WTC11 (cell line): Measurements from ENCODE around the gene EPHA6. TPM values are rescaled to one million over a fixed set of nuclear protein-coding genes. Genes with fewer than 3 reads are reported as not detected.

ENCODE experiments used
- ATAC-seq: fragments of 200-7000 bp; cut with Tn5 transposase; 2 replicates; pipeline ENCODE4 v1.10.0; 2021; ENCODE audit warnings: mild to moderate bottlenecking, moderate library complexity
- CTCF ChIA-PET: fragments of 300-600 bp; sonication (Branson Sonifier 250); formaldehyde crosslinking; loops from one replicate; lab custom pipeline; 2021; ENCODE audit warnings: antibody characterized with exemption; lab: Charles Lee
- POLR2A ChIA-PET: fragments of 350-600 bp; sonication (Branson Sonifier 250); formaldehyde crosslinking; loops from one replicate; lab custom pipeline; 2021; ENCODE audit warnings: antibody characterized with exemption; lab: Charles Lee
- DNase-seq: peaks from one replicate; pipeline ENCODE4 v3.0.0; 2021; ENCODE audit warnings: low spot score
- H3K27ac Mint-ChIP-seq: 2 replicates; pipeline ENCODE4 v1.8.0; 2021; ENCODE audit warnings: mixed read lengths
- H3K27me3 Mint-ChIP-seq: 2 replicates; pipeline ENCODE4 v1.8.0; 2021; ENCODE audit warnings: low read depth, mild to moderate bottlenecking, moderate library complexity, mixed read lengths
- H3K36me3 Mint-ChIP-seq: 2 replicates; pipeline ENCODE4 v1.8.0; 2021; ENCODE audit warnings: mixed read lengths
- H3K4me1 Mint-ChIP-seq: 2 replicates; pipeline ENCODE4 v1.8.0; 2022; ENCODE audit warnings: mixed read lengths
- H3K4me3 Mint-ChIP-seq: 2 replicates; pipeline ENCODE4 v1.8.0; 2021; ENCODE audit warnings: mild to moderate bottlenecking, moderate library complexity, mixed read lengths
- H3K9me3 Mint-ChIP-seq: 2 replicates; pipeline ENCODE4 v1.8.0; 2021; ENCODE audit warnings: mixed read lengths
- ATF1 ChIP-seq: sonication (generic); formaldehyde crosslinking; IDR thresholded peaks from 2 replicates; pipeline ENCODE4 v1.8.1; 2023; ENCODE audit warnings: mild to moderate bottlenecking, moderate library complexity, missing genetic modification reagents
- ESRRA ChIP-seq: sonication (generic); formaldehyde crosslinking; IDR thresholded peaks from 2 replicates; pipeline ENCODE4 v1.8.1; 2022; ENCODE audit warnings: mild to moderate bottlenecking, missing genetic modification reagents, borderline replicate concordance
- FOXJ3 ChIP-seq: sonication (generic); formaldehyde crosslinking; IDR thresholded peaks from 2 replicates; pipeline ENCODE4 v1.9.0; 2021; ENCODE audit warnings: missing genetic modification reagents, mild to moderate bottlenecking, borderline replicate concordance
- FOXP1 ChIP-seq: sonication (generic); formaldehyde crosslinking; IDR thresholded peaks from 2 replicates; pipeline ENCODE4 v1.8.0; 2022; ENCODE audit warnings: missing genetic modification reagents, mild to moderate bottlenecking, moderate library complexity, borderline replicate concordance
- FOXP4 ChIP-seq: sonication (generic); formaldehyde crosslinking; IDR thresholded peaks from 2 replicates; pipeline ENCODE4 v1.8.0; 2022; ENCODE audit warnings: mild to moderate bottlenecking, missing genetic modification reagents
- GTF2I ChIP-seq: fragments of 250-450 bp; sonication (Bioruptor Pico); conservative IDR thresholded peaks from 2 replicates; pipeline ENCODE4 v1.4.0; 2021; ENCODE audit warnings: mild to moderate bottlenecking
- IRF2 ChIP-seq: sonication (generic); formaldehyde crosslinking; IDR thresholded peaks from 2 replicates; pipeline ENCODE4 v1.8.0; 2022; ENCODE audit warnings: low read depth, missing genetic modification reagents, borderline replicate concordance
- JUN ChIP-seq: sonication (generic); formaldehyde crosslinking; IDR thresholded peaks from 2 replicates; pipeline ENCODE4 v1.8.0; 2023; ENCODE audit warnings: mild to moderate bottlenecking, missing genetic modification reagents
- KAT7 ChIP-seq: sonication (generic); formaldehyde crosslinking; IDR thresholded peaks from 2 replicates; pipeline ENCODE4 v1.8.1; 2023; ENCODE audit warnings: missing genetic modification reagents, mild to moderate bottlenecking, borderline replicate concordance
- MXD4 ChIP-seq: fragments of 250-450 bp; sonication (Bioruptor Pico); IDR thresholded peaks from 2 replicates; pipeline ENCODE4 v1.8.0; 2021; ENCODE audit warnings: mild to moderate bottlenecking, moderate library complexity, borderline replicate concordance
- PRRX2 ChIP-seq: fragments of 250-450 bp; sonication (Bioruptor Pico); IDR thresholded peaks from 2 replicates; pipeline ENCODE4 v1.8.0; 2021; ENCODE audit warnings: mild to moderate bottlenecking
- RELA ChIP-seq: sonication (generic); formaldehyde crosslinking; IDR thresholded peaks from 2 replicates; pipeline ENCODE4 v1.8.1; 2022; ENCODE audit warnings: missing genetic modification reagents, mild to moderate bottlenecking, borderline replicate concordance
- SMAD3 ChIP-seq: sonication (generic); formaldehyde crosslinking; IDR thresholded peaks from 2 replicates; pipeline ENCODE4 v1.8.0; 2022; ENCODE audit warnings: missing genetic modification reagents, mild to moderate bottlenecking, borderline replicate concordance
- TEAD4 ChIP-seq: sonication (generic); formaldehyde crosslinking; IDR thresholded peaks from 2 replicates; pipeline ENCODE4 v1.8.0; 2022; ENCODE audit warnings: mild to moderate bottlenecking, missing genetic modification reagents
- ZBTB21 ChIP-seq: sonication (generic); formaldehyde crosslinking; IDR thresholded peaks from 2 replicates; pipeline ENCODE4 v1.8.1; 2023; ENCODE audit warnings: mild to moderate bottlenecking, missing genetic modification reagents, borderline replicate concordance
- ZMAT4 ChIP-seq: fragments of 250-450 bp; sonication (Bioruptor Pico); IDR thresholded peaks from 2 replicates; pipeline ENCODE4 v1.9.0; 2021; ENCODE audit warnings: mild to moderate bottlenecking
- ZNF423 ChIP-seq: fragments of 250-450 bp; sonication (Bioruptor Pico); IDR thresholded peaks from 2 replicates; pipeline ENCODE4 v2.1.2; 2022; ENCODE audit warnings: mild to moderate bottlenecking, moderate library complexity
- total RNA-seq: library from RNA; stranded (reverse); gene quantifications from 3 replicates; pipeline ENCODE4 v1.2.3, GENCODE V29; 2021
- TF ChIP-seq, protein P1 (sequence below): sonication (generic); formaldehyde crosslinking; IDR thresholded peaks from 2 replicates; pipeline ENCODE4 v1.8.0; 2023; ENCODE audit warnings: missing genetic modification reagents, mild to moderate bottlenecking, borderline replicate concordance
- TF ChIP-seq, protein P2 (sequence below): sonication (generic); formaldehyde crosslinking; IDR thresholded peaks from 2 replicates; pipeline ENCODE4 v1.8.0; 2022; ENCODE audit warnings: mild to moderate bottlenecking, missing genetic modification reagents
- TF ChIP-seq, protein P3 (sequence below): sonication (generic); formaldehyde crosslinking; IDR thresholded peaks from 2 replicates; pipeline ENCODE4 v1.8.1; 2023; ENCODE audit warnings: mild to moderate bottlenecking, missing genetic modification reagents, moderate library complexity

EPHA6 gene
- total RNA-seq, 1 experiment from 2014 or later, result 2.1 TPM

- TF ChIP-seq, protein P1, sequence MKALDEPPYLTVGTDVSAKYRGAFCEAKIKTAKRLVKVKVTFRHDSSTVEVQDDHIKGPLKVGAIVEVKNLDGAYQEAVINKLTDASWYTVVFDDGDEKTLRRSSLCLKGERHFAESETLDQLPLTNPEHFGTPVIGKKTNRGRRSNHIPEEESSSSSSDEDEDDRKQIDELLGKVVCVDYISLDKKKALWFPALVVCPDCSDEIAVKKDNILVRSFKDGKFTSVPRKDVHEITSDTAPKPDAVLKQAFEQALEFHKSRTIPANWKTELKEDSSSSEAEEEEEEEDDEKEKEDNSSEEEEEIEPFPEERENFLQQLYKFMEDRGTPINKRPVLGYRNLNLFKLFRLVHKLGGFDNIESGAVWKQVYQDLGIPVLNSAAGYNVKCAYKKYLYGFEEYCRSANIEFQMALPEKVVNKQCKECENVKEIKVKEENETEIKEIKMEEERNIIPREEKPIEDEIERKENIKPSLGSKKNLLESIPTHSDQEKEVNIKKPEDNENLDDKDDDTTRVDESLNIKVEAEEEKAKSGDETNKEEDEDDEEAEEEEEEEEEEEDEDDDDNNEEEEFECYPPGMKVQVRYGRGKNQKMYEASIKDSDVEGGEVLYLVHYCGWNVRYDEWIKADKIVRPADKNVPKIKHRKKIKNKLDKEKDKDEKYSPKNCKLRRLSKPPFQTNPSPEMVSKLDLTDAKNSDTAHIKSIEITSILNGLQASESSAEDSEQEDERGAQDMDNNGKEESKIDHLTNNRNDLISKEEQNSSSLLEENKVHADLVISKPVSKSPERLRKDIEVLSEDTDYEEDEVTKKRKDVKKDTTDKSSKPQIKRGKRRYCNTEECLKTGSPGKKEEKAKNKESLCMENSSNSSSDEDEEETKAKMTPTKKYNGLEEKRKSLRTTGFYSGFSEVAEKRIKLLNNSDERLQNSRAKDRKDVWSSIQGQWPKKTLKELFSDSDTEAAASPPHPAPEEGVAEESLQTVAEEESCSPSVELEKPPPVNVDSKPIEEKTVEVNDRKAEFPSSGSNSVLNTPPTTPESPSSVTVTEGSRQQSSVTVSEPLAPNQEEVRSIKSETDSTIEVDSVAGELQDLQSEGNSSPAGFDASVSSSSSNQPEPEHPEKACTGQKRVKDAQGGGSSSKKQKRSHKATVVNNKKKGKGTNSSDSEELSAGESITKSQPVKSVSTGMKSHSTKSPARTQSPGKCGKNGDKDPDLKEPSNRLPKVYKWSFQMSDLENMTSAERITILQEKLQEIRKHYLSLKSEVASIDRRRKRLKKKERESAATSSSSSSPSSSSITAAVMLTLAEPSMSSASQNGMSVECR, result peak; percentile 44; the same call in 1 of the 2 replicates
- no peak for TF ChIP-seq PRRX2 (CRISPR knock-in tag)
- TF ChIP-seq, protein P2, sequence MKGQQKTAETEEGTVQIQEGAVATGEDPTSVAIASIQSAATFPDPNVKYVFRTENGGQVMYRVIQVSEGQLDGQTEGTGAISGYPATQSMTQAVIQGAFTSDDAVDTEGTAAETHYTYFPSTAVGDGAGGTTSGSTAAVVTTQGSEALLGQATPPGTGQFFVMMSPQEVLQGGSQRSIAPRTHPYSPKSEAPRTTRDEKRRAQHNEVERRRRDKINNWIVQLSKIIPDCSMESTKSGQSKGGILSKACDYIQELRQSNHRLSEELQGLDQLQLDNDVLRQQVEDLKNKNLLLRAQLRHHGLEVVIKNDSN (CRISPR knock-in tag), result peak; percentile 53; the same call in 1 of the 2 replicates
- no peak for TF ChIP-seq IRF2 (CRISPR knock-in tag)
- no peak for TF ChIP-seq ESRRA
- no peak for TF ChIP-seq GTF2I (CRISPR knock-in tag)
- 0 out of 2 replicates have a peak, but pooled peaks have one; percentile 40 for TF ChIP-seq TEAD4 (CRISPR knock-in tag)
- TF ChIP-seq FOXP1 (CRISPR knock-in tag), result peak; percentile 80
- TF ChIP-seq KAT7 (CRISPR knock-in tag), result peak; percentile 87
- TF ChIP-seq MXD4 (CRISPR knock-in tag), result no peak
- TF ChIP-seq JUN (CRISPR knock-in tag), result no peak; the same call in 1 of the 2 replicates
- TF ChIP-seq ZNF423 (CRISPR knock-in tag), result no peak
- peak; percentile 59 for TF ChIP-seq FOXP4
- TF ChIP-seq ATF1 (CRISPR knock-in tag), result 0 out of 2 replicates have a peak, but pooled peaks have one; percentile 50
These were observed 1.1 kb upstream of the EPHA6 start (continued) for GRCh38 chr3:96813134-96813819.

- peaks cover 16% of the 10 kb centered on the region for H3K4me1 Mint-ChIP-seq
- H3K36me3 Mint-ChIP-seq, result no peaks in the 10 kb centered on the region
- peak; percentile 25 for DNase-seq
- POLR2A ChIA-PET, result no interaction called here
- CTCF ChIA-PET, result interaction anchor here (0.6 kb wide), 2 partner anchors 303 to 483 kb away, joined by 4 read pairs; no protein-coding TSS in a partner anchor
- peak; percentile 6 for ATAC-seq
- H3K27ac Mint-ChIP-seq, result no peak overlapping the region
- no peaks in the 10 kb centered on the region for H3K9me3 Mint-ChIP-seq
- TF ChIP-seq ZBTB21 (CRISPR knock-in tag) (no peak), ZMAT4 (CRISPR knock-in tag) (no peak), SMAD3 (no peak), RELA (no peak), FOXP1 (CRISPR knock-in tag) (no peak), FOXJ3 (no peak)
- TF ChIP-seq, protein P3, sequence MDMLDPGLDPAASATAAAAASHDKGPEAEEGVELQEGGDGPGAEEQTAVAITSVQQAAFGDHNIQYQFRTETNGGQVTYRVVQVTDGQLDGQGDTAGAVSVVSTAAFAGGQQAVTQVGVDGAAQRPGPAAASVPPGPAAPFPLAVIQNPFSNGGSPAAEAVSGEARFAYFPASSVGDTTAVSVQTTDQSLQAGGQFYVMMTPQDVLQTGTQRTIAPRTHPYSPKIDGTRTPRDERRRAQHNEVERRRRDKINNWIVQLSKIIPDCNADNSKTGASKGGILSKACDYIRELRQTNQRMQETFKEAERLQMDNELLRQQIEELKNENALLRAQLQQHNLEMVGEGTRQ (CRISPR knock-in tag), result peak; percentile 44; the same call in 1 of the 2 replicates
- peaks cover 39% of the 10 kb centered on the region for H3K27me3 Mint-ChIP-seq
- H3K4me3 Mint-ChIP-seq, result peak overlapping the region; percentile 77
These were observed 515 bp downstream of the EPHA6 start for GRCh38 chr3:96814651-96815567.
